Cardiac septum (tissue), 1 donor: ENCODE results near the gene ULBP2. TPM values are rescaled to one million over a fixed set of nuclear protein-coding genes. Genes with fewer than 3 reads are reported as not detected.
"Not testable (repeated sequence)": the region's sequence is repeated elsewhere in the genome, so short reads cannot be mapped to it uniquely, and the experiment has no call there.

Source experiments
- DNase-seq: peaks from one replicate; pipeline ENCODE4 v3.0.0-alpha.2; 2020; ENCODE audit warnings: low spot score
- intact Hi-C: fragments of 100-400 bp; cut with DNase I; formaldehyde crosslinking; loops from one replicate; pipeline ENCODE4 v1.14.0; 2022
- total RNA-seq: library from RNA; stranded (reverse); fragmentation: NEBNext Ultra II Directional; extraction: Animal tissue kit (Norgen Biotek cat#: 25700); gene quantifications from one replicate; pipeline ENCODE4 v1.2.1, GENCODE V29; 2021
- donor health status: DM: no; HTN: no; CAD: no.

ULBP2 gene
- total RNA-seq, 1 donor from 2014 or later = 1.1 TPM

GRCh38 chr6:149906405-149906804 lies 35.4 kb upstream of the ULBP2 start:
- intact Hi-C loops = no loop called here
- no peak for DNase-seq

- intact Hi-C loops = no loop called here
- peak; percentile 39 for DNase-seq
Measured at GRCh38 chr6:149907317-149907716, 34.5 kb upstream of the ULBP2 start.

GRCh38 chr6:149908480-149908879 lies 33.3 kb upstream of the ULBP2 start:
- DNase-seq = peak; percentile 24
- intact Hi-C loops = not testable (repeated sequence)

GRCh38 chr6:149909701-149910470 lies 31.9 kb upstream of the ULBP2 start:
- peak; percentile 46 for DNase-seq
- intact Hi-C loops = no loop called here

GRCh38 chr6:149910721-149911151 lies 31.1 kb upstream of the ULBP2 start:
- peak; percentile 46 for DNase-seq
- intact Hi-C loops = no loop called here

- intact Hi-C loops = not testable (repeated sequence)
- DNase-seq = peak; percentile 36
Measured at GRCh38 chr6:149912680-149913079, 29.1 kb upstream of the ULBP2 start.

GRCh38 chr6:149913085-149913484 lies 28.7 kb upstream of the ULBP2 start:
- intact Hi-C loops = no loop called here
- DNase-seq = peak; percentile 29

GRCh38 chr6:149913540-149914240 lies 28.1 kb upstream of the ULBP2 start:
- intact Hi-C loops = no loop called here
- peak; percentile 43 for DNase-seq

GRCh38 chr6:149915970-149916865 lies 25.6 kb upstream of the ULBP2 start:
- peak; percentile 58 for DNase-seq
- intact Hi-C loops = no loop called here

GRCh38 chr6:149917679-149918078 lies 24.1 kb upstream of the ULBP2 start:
- DNase-seq = no peak
- intact Hi-C loops = no loop called here

- peak; percentile 29 for DNase-seq
- intact Hi-C loops = no loop called here
Measured at GRCh38 chr6:149918151-149918905, 23.5 kb upstream of the ULBP2 start.

- peak; percentile 63 for DNase-seq
- intact Hi-C loops = not testable (repeated sequence)
Measured at GRCh38 chr6:149919126-149919833, 22.5 kb upstream of the ULBP2 start.

GRCh38 chr6:149919834-149920225 lies 22.0 kb upstream of the ULBP2 start:
- intact Hi-C loops = no loop called here
- peak; percentile 59 for DNase-seq

GRCh38 chr6:149921361-149921760 lies 20.5 kb upstream of the ULBP2 start:
- DNase-seq = peak; percentile 36
- intact Hi-C loops = no loop called here

- intact Hi-C loops = not testable (repeated sequence)
- DNase-seq = peak; percentile 20
Measured at GRCh38 chr6:149922091-149922490, 19.7 kb upstream of the ULBP2 start.

GRCh38 chr6:149922642-149923326 lies 19.0 kb upstream of the ULBP2 start, which contains the start of gene RAET1G:
TSS of gene RAET1G (minus strand) at chr6:149923121. CDS start at chr6:149923010, 111 bp downstream.
- intact Hi-C loops = no loop called here
- peak; percentile 92 for DNase-seq

- intact Hi-C loops = no loop called here
Measured at GRCh38 chr6:149923327-149923986, 18.4 kb upstream of the ULBP2 start.

More at GRCh38 chr6:149923327-149923986, 18.4 kb upstream of the ULBP2 start:
- peak; percentile 33 for DNase-seq
